GM23338 (cell line): ENCODE results near the gene HORMAD2. TPM values are rescaled to one million over a fixed set of nuclear protein-coding genes. Genes with fewer than 3 reads are reported as not detected.

ENCODE experiments used
- ATAC-seq: fragments of 200-7000 bp; cut with Tn5 transposase; 3 replicates; pipeline ENCODE4 v1.9.1; 2020
- DNase-seq: peaks from one replicate; pipeline ENCODE4 v3.0.0-alpha.2; 2015; ENCODE audit warnings: low spot score
- H2AFZ ChIP-seq: fragments of 200-600 bp; sonication (generic); 2 replicates; pipeline ENCODE4 v1.8.0; 2016; ENCODE audit warnings: antibody characterized with exemption, mild to moderate bottlenecking, moderate library complexity
- H3F3A ChIP-seq: fragments of 200-600 bp; sonication (generic); replicated peaks from 2 replicates; pipeline ENCODE4 v1.8.0; 2017; ENCODE audit warnings: antibody characterized with exemption, mixed run types, low read depth
- H3K27ac ChIP-seq: fragments of 200-600 bp; sonication (generic); 2 replicates; pipeline ENCODE4 v1.6.1; 2016; ENCODE audit warnings: low read depth
- H3K27me3 ChIP-seq: fragments of 200-600 bp; sonication (generic); 2 replicates; pipeline ENCODE4 v1.8.0; 2016; ENCODE audit warnings: mild to moderate bottlenecking, mixed run types, moderate library complexity; ENCODE audit not compliant: insufficient read depth
- H3K36me3 ChIP-seq: fragments of 200-600 bp; sonication (generic); 2 replicates; pipeline ENCODE4 v1.8.0; 2016; ENCODE audit warnings: mild to moderate bottlenecking; ENCODE audit not compliant: insufficient read depth
- H3K4me1 ChIP-seq: fragments of 200-600 bp; sonication (generic); 2 replicates; pipeline ENCODE4 v1.8.0; 2016; ENCODE audit warnings: mild to moderate bottlenecking, moderate library complexity; ENCODE audit not compliant: insufficient read depth
- H3K4me2 ChIP-seq: fragments of 200-600 bp; sonication (generic); 2 replicates; pipeline ENCODE4 v1.7.1; 2017; ENCODE audit warnings: mixed run types
- H3K4me3 ChIP-seq: fragments of 200-600 bp; sonication (generic); 2 replicates; pipeline ENCODE4 v1.6.1; 2016; ENCODE audit warnings: mixed run types
- H3K79me2 ChIP-seq: fragments of 200-600 bp; sonication (generic); replicated peaks from 2 replicates; pipeline ENCODE4 v1.8.0; 2017; ENCODE audit warnings: mild to moderate bottlenecking; ENCODE audit not compliant: insufficient read depth
- H3K9me2 ChIP-seq: fragments of 200-600 bp; sonication (generic); 2 replicates; pipeline ENCODE4 v1.8.0; 2017; ENCODE audit not compliant: insufficient read depth
- H4K20me1 ChIP-seq: fragments of 200-600 bp; sonication (generic); replicated peaks from 2 replicates; pipeline ENCODE4 v1.8.0; 2017; ENCODE audit warnings: mild to moderate bottlenecking; ENCODE audit not compliant: insufficient read depth
- H3K27ac Mint-ChIP-seq: 2 replicates; pipeline ENCODE4 v1.8.0; 2020; ENCODE audit warnings: inconsistent platforms, mild to moderate bottlenecking, moderate library complexity, mixed read lengths
- H3K27me3 Mint-ChIP-seq: 3 replicates; pipeline ENCODE4 v1.8.0; 2022; ENCODE audit warnings: low read depth, mild to moderate bottlenecking, moderate library complexity, mixed read lengths, inconsistent platforms; ENCODE audit not compliant: insufficient read depth, poor library complexity
- H3K36me3 Mint-ChIP-seq: 3 replicates; pipeline ENCODE4 v1.8.0; 2021; ENCODE audit warnings: low read depth, mild to moderate bottlenecking, inconsistent platforms, moderate library complexity, mixed read lengths
- H3K4me1 Mint-ChIP-seq: 3 replicates; pipeline ENCODE4 v1.8.0; 2020; ENCODE audit warnings: mild to moderate bottlenecking, inconsistent platforms, mixed read lengths
- H3K4me3 Mint-ChIP-seq: 3 replicates; pipeline ENCODE4 v1.8.0; 2021; ENCODE audit warnings: moderate library complexity, mild to moderate bottlenecking, inconsistent platforms, mixed read lengths
- H3K9me3 Mint-ChIP-seq: 3 replicates; pipeline ENCODE4 v1.8.0; 2020; ENCODE audit warnings: moderate library complexity, mild to moderate bottlenecking, inconsistent platforms, mixed read lengths
- CTCF ChIP-seq, 2 experiments: fragments of 200-600 bp in 1 of 2; sonication (generic) in 1 of 2; conservative IDR thresholded peaks; 2 replicates each; pipeline versions ENCODE4 v1.5.1 to v1.6.1; 2016 to 2017; ENCODE audit warnings: antibody characterized with exemption in 2 of 2, low read depth in 2 of 2, mild to moderate bottlenecking in 2 of 2, moderate library complexity in 1 of 2
- ETS1 ChIP-seq: IDR thresholded peaks from 2 replicates; pipeline ENCODE4 v1.6.1; 2016; ENCODE audit warnings: antibody characterized with exemption
- EZH2 ChIP-seq: fragments of 200-600 bp; sonication (generic); IDR thresholded peaks from one replicate; pipeline ENCODE4 v1.8.0; 2017; ENCODE audit warnings: antibody characterized with exemption, mild to moderate bottlenecking, low read depth; ENCODE audit not compliant: unreplicated experiment
- NANOG ChIP-seq: IDR thresholded peaks from 2 replicates; pipeline ENCODE4 v1.6.1; 2016; ENCODE audit warnings: antibody characterized with exemption, borderline replicate concordance
- POLR2AphosphoS5 ChIP-seq: IDR thresholded peaks from 2 replicates; pipeline ENCODE4 v1.6.1; 2016; ENCODE audit warnings: antibody characterized with exemption, low read depth
- ZNF331 ChIP-seq: fragments of 250-450 bp; sonication (Bioruptor Pico); IDR thresholded peaks from 2 replicates; pipeline ENCODE4 v1.5.0; 2020; ENCODE audit warnings: low read depth, mild to moderate bottlenecking, moderate library complexity
- ZNF462 ChIP-seq: fragments of 250-450 bp; sonication (Bioruptor Pico); IDR thresholded peaks from 2 replicates; pipeline ENCODE4 v1.5.0; 2020; ENCODE audit warnings: mild to moderate bottlenecking, moderate library complexity
- long read RNA-seq: library from polyadenylated mRNA; unstranded; transcript quantifications from one replicate; pipeline ENCODE4 v2.0.0, GENCODE V29; 2020; ENCODE audit not compliant: unreplicated experiment
- polyA plus RNA-seq: library from polyadenylated mRNA; unstranded; fragments of >200 nt; fragmentation: Nextera tagmentation; extraction: Ambion mirVana; gene quantifications from 2 replicates; pipeline ENCODE4 v1.2.1, GENCODE V29; 2016
- total RNA-seq: library from RNA; depleted of rRNA; stranded (reverse); fragments of >200 nt; shearing (Covaris generic); gene quantifications from 2 replicates; pipeline ENCODE4 v1.2.3, GENCODE V29; 2014; rRNA removed

Gene HORMAD2
- total RNA-seq (not detected in 2 replicates), polyA plus RNA-seq (0.37 and 0.40 TPM in 2 replicates)
- long read RNA-seq, result 0 reads

- H3K36me3 ChIP-seq, result no peaks in the 10 kb centered on the region
- H3F3A ChIP-seq, result no peaks in the 10 kb centered on the region
- no peaks in the 10 kb centered on the region for H3K27me3 ChIP-seq
- TF ChIP-seq POLR2AphosphoS5 (peak; percentile 52; the same call in 1 of the 2 replicates), CTCF (conservative IDR thresholded peaks at IDR 0.05; ENCODE audit: low read depth in 2 of 2) (no peak)
- H3K79me2 ChIP-seq, result no peaks in the 10 kb centered on the region
- 0 out of 2 replicates have a peak within 1 kb of the TSS, but pooled peaks have one; percentile 26 for H3K27ac ChIP-seq
- peaks cover 4% of the 10 kb centered on the region; the same call in 2 of the 3 replicates for H3K36me3 Mint-ChIP-seq
- ATAC-seq (peak; percentile 96), DNase-seq (peak; percentile 100)
- peak within 1 kb of the TSS; percentile 60; the same call in 2 of the 3 replicates for H3K4me3 Mint-ChIP-seq
- H3K27ac Mint-ChIP-seq, result peak within 1 kb of the TSS; percentile 79; the same call in 1 of the 2 replicates
- H3K9me2 ChIP-seq, result no peaks in the 10 kb centered on the region
- H4K20me1 ChIP-seq, result no peaks in the 10 kb centered on the region
- H3K4me1 ChIP-seq, result peaks cover 5% of the 10 kb centered on the region; the same call in 1 of the 2 replicates
- peaks cover 11% of the 10 kb centered on the region; the same call in 1 of the 3 replicates for H3K9me3 Mint-ChIP-seq
- H3K4me1 Mint-ChIP-seq, result peaks cover 17% of the 10 kb centered on the region
- peak within 1 kb of the TSS; percentile 92 for H2AFZ ChIP-seq
- H3K27me3 Mint-ChIP-seq, result peaks cover 7% of the 10 kb centered on the region
- peak within 1 kb of the TSS; percentile 62 for H3K4me3 ChIP-seq
- peak within 1 kb of the TSS; percentile 77 for H3K4me2 ChIP-seq
Observed at GRCh38 chr22:30079952-30080533, at the start of gene HORMAD2. Gene HORMAD2, plus strand, starts transcription at chr22:30080464. Its CDS starts 13,489 bp downstream, at chr22:30093953.

GRCh38 chr22:30031328-30031727 is 48.9 kb upstream of the HORMAD2 start:
- no peak overlapping the region for H3K4me3 ChIP-seq
- H3K9me2 ChIP-seq, result no peaks in the 10 kb centered on the region
- no peak overlapping the region for H3K27ac ChIP-seq
- no peaks in the 10 kb centered on the region for H3K36me3 ChIP-seq
- Mint-ChIP-seq H3K36me3 (no peaks in the 10 kb centered on the region), H3K4me1 (peaks cover 3% of the 10 kb centered on the region; the same call in 1 of the 3 replicates), H3K27ac (no peak overlapping the region), H3K4me3 (no peak overlapping the region), H3K27me3 (peaks cover 8% of the 10 kb centered on the region), H3K9me3 (no peaks in the 10 kb centered on the region)
- ATAC-seq, result no peak
- H3F3A ChIP-seq, result no peaks in the 10 kb centered on the region
- no peaks in the 10 kb centered on the region for H3K79me2 ChIP-seq
- H4K20me1 ChIP-seq, result no peaks in the 10 kb centered on the region
- DNase-seq, result no peak
- no peak overlapping the region for H3K4me2 ChIP-seq
- no peaks in the 10 kb centered on the region for H3K27me3 ChIP-seq
- H3K4me1 ChIP-seq, result no peaks in the 10 kb centered on the region; the same call in 1 of the 2 replicates
- H2AFZ ChIP-seq, result no peak overlapping the region
- TF ChIP-seq EZH2, result no peak
- no peak for TF ChIP-seq ZNF331
- TF ChIP-seq ZNF462, result no peak
- no peak for TF ChIP-seq CTCF (conservative IDR thresholded peaks at IDR 0.05; ENCODE audit: low read depth in 2 of 2)
- TF ChIP-seq NANOG, result no peak
- no peak for TF ChIP-seq ETS1
- TF ChIP-seq POLR2AphosphoS5, result no peak
